ENCODE data around the gene CEACAM19. TPM values are rescaled to one million over a fixed set of nuclear protein-coding genes. Genes with fewer than 3 reads are reported as not detected.
"Not testable (repeated sequence)": the region's sequence is repeated elsewhere in the genome, so short reads cannot be mapped to it uniquely, and the experiment has no call there.

CEACAM19 gene
- total RNA-seq, 1 experiment from 2014 or later: 1.2 TPM

GRCh38 chr19:44668985-44669764 is 2.1 kb upstream of the CEACAM19 start:
- BruUV-seq (replicated peaks): no TSS peak
- no peak overlapping the region for H3K27ac ChIP-seq (ENCODE audit: low read length)
- no peak overlapping the region for H3K4me3 ChIP-seq (ENCODE audit: low read depth in 2 of 2, low read length in 2 of 2)
- DNase-seq (ENCODE audit: low read depth, low spot score) (no peak), ATAC-seq (0 out of 2 replicates have a peak, but pooled peaks have one; percentile 51)
- no peaks in the 10 kb centered on the region for H3K36me3 ChIP-seq (ENCODE audit: control insufficient read depth, insufficient read depth, low read length)
- intact Hi-C loops (cut with micrococcal nuclease; ENCODE audit: unreplicated experiment): no loop called here
- in situ Hi-C loops (cut with HindIII; ENCODE audit: low pct_unique_long_range_greater_than_20kb, low sequenced_read_pairs): no loop called here
- ChIA-PET POLR2A (no interaction called here), CTCF (no interaction called here)
- H3K27me3 ChIP-seq (ENCODE audit: control insufficient read depth, insufficient read depth, low read length): no peaks in the 10 kb centered on the region
- H3K4me1 ChIP-seq (ENCODE audit: control insufficient read depth, insufficient read depth, low read length): no peaks in the 10 kb centered on the region
- H3K9me3 ChIP-seq (ENCODE audit: control insufficient read depth, insufficient read depth, low read depth, low read length): no peaks in the 10 kb centered on the region
- TF ChIP-seq SIN3A (IDR thresholded peaks at IDR 0.05; ENCODE audit: borderline replicate concordance, insufficient read depth, low read depth, low read length) (no peak), POLR2AphosphoS5 (IDR thresholded peaks at IDR 0.05; ENCODE audit: low read depth, low read length) (no peak), TCF7L2 (IDR thresholded peaks at IDR 0.05; ENCODE audit: low read depth, low read length) (no peak)
- TF ChIP-seq, protein P1, sequence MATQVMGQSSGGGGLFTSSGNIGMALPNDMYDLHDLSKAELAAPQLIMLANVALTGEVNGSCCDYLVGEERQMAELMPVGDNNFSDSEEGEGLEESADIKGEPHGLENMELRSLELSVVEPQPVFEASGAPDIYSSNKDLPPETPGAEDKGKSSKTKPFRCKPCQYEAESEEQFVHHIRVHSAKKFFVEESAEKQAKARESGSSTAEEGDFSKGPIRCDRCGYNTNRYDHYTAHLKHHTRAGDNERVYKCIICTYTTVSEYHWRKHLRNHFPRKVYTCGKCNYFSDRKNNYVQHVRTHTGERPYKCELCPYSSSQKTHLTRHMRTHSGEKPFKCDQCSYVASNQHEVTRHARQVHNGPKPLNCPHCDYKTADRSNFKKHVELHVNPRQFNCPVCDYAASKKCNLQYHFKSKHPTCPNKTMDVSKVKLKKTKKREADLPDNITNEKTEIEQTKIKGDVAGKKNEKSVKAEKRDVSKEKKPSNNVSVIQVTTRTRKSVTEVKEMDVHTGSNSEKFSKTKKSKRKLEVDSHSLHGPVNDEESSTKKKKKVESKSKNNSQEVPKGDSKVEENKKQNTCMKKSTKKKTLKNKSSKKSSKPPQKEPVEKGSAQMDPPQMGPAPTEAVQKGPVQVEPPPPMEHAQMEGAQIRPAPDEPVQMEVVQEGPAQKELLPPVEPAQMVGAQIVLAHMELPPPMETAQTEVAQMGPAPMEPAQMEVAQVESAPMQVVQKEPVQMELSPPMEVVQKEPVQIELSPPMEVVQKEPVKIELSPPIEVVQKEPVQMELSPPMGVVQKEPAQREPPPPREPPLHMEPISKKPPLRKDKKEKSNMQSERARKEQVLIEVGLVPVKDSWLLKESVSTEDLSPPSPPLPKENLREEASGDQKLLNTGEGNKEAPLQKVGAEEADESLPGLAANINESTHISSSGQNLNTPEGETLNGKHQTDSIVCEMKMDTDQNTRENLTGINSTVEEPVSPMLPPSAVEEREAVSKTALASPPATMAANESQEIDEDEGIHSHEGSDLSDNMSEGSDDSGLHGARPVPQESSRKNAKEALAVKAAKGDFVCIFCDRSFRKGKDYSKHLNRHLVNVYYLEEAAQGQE (IDR thresholded peaks at IDR 0.05; ENCODE audit: insufficient read depth in 1 of 2, low read depth in 2 of 2, low read length in 1 of 2): no peak
- TF ChIP-seq, protein P2, sequence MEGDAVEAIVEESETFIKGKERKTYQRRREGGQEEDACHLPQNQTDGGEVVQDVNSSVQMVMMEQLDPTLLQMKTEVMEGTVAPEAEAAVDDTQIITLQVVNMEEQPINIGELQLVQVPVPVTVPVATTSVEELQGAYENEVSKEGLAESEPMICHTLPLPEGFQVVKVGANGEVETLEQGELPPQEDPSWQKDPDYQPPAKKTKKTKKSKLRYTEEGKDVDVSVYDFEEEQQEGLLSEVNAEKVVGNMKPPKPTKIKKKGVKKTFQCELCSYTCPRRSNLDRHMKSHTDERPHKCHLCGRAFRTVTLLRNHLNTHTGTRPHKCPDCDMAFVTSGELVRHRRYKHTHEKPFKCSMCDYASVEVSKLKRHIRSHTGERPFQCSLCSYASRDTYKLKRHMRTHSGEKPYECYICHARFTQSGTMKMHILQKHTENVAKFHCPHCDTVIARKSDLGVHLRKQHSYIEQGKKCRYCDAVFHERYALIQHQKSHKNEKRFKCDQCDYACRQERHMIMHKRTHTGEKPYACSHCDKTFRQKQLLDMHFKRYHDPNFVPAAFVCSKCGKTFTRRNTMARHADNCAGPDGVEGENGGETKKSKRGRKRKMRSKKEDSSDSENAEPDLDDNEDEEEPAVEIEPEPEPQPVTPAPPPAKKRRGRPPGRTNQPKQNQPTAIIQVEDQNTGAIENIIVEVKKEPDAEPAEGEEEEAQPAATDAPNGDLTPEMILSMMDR (IDR thresholded peaks at IDR 0.05): no peak

GRCh38 chr19:44670027-44670426 is 1.3 kb upstream of the CEACAM19 start:
- H3K27me3 ChIP-seq (ENCODE audit: control insufficient read depth, insufficient read depth, low read length); intact Hi-C loops (cut with micrococcal nuclease; ENCODE audit: unreplicated experiment); DNase-seq (ENCODE audit: low read depth, low spot score); H3K4me1 ChIP-seq (ENCODE audit: control insufficient read depth, insufficient read depth, low read length); H3K27ac ChIP-seq (ENCODE audit: low read length); H3K36me3 ChIP-seq (ENCODE audit: control insufficient read depth, insufficient read depth, low read length); in situ Hi-C loops (cut with HindIII; ENCODE audit: low pct_unique_long_range_greater_than_20kb, low sequenced_read_pairs); CTCF ChIA-PET; ATAC-seq; H3K9me3 ChIP-seq (ENCODE audit: control insufficient read depth, insufficient read depth, low read depth, low read length); BruUV-seq (replicated peaks); H3K4me3 ChIP-seq (ENCODE audit: low read depth in 2 of 2, low read length in 2 of 2); POLR2A ChIA-PET: not testable (repeated sequence)

DNA sequence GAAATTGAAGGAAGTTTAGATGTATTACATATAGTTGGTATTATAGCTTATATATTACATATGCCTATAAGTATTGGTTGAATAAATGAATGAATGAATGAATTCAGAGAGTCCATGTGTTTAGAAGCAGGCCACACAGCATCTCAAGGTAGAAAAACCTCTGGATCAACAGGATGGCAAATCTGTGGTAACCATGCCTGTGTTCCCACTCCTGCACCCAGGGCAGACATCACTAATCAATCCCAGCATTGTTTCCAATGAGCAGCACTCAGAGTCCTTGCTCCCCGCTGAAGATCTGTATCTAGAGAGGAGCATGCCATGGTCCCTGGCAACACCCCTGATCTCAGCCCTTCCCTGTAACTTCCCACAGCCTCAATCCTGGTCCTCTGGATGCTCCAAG is 944 bp downstream of the CEACAM19 start:
- DNase-seq (ENCODE audit: low read depth, low spot score): no peak
- ATAC-seq: no peak
- ChIA-PET POLR2A (interaction anchor here (0.6 kb wide), 1 partner anchor 33 kb away, joined by 3 read pairs; no protein-coding TSS in a partner anchor), CTCF (no interaction called here)
- Histone ChIP-seq H3K27ac (ENCODE audit: low read length) (no peak overlapping the region), H3K4me1 (ENCODE audit: control insufficient read depth, insufficient read depth, low read length) (no peaks in the 10 kb centered on the region; the same call in 1 of the 2 replicates), H3K9me3 (ENCODE audit: control insufficient read depth, insufficient read depth, low read depth, low read length) (no peaks in the 10 kb centered on the region), H3K27me3 (ENCODE audit: control insufficient read depth, insufficient read depth, low read length) (no peaks in the 10 kb centered on the region), H3K36me3 (ENCODE audit: control insufficient read depth, insufficient read depth, low read length) (no peaks in the 10 kb centered on the region), H3K4me3 (ENCODE audit: low read depth in 2 of 2, low read length in 2 of 2) (no peak overlapping the region)
- BruUV-seq (replicated peaks): no TSS peak
- intact Hi-C loops (cut with micrococcal nuclease; ENCODE audit: unreplicated experiment) (no loop called here), in situ Hi-C loops (cut with HindIII; ENCODE audit: low pct_unique_long_range_greater_than_20kb, low sequenced_read_pairs) (no loop called here)
- no peak for TF ChIP-seq TCF7L2 (IDR thresholded peaks at IDR 0.05; ENCODE audit: low read depth, low read length)
- TF ChIP-seq, protein P2 (IDR thresholded peaks at IDR 0.05): no peak
- TF ChIP-seq, protein P1 (IDR thresholded peaks at IDR 0.05; ENCODE audit: insufficient read depth in 1 of 2, low read depth in 2 of 2, low read length in 1 of 2): no peak
